C4-2B (cell line): ENCODE data around the gene COL12A1.

ENCODE experiments used
- CTCF ChIP-seq: fragments of 450-650 bp; conservative IDR thresholded peaks from 2 replicates; pipeline ENCODE4 v1.5.1; 2017; ENCODE audit warnings: mild to moderate bottlenecking
- ZFX ChIP-seq: fragments of 450-650 bp; IDR thresholded peaks from 2 replicates; pipeline ENCODE4 v1.6.1; 2017

GRCh38 chr6:75215291-75215690, 9.4 kb upstream of the COL12A1 start:
- no peak for TF ChIP-seq CTCF
- no peak for TF ChIP-seq ZFX
